HG02885 (cell line): Measurements from ENCODE around the gene SETD3.

Experiments
- ATAC-seq: cut with Tn5 transposase; IDR thresholded peaks from one replicate; pipeline ENCODE4 v1.9.1; 2021; ENCODE audit warnings: mild to moderate bottlenecking; ENCODE audit not compliant: unreplicated experiment, poor library complexity

The SETD3 gene

DNA sequence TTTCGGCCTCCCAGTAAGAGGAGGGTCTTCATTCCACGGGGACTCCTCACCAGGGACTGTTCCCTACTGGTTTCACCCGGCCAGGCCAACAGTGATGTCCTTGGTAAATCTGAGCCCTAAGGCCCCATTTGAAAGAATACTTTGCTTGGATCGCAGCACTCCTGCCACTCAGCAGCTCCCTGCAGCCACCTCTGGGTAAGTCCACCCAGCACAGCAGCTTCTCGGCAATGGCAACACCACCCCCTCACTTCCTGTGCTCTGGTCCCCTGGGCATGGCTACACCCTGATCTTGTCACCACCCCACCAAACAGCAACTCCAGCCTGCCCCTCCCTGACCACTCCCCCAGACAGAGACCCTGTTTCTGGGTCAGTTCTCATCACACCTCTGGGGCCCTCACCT is 100.3 kb downstream of the SETD3 start:
- ATAC-seq, result no peak

DNA sequence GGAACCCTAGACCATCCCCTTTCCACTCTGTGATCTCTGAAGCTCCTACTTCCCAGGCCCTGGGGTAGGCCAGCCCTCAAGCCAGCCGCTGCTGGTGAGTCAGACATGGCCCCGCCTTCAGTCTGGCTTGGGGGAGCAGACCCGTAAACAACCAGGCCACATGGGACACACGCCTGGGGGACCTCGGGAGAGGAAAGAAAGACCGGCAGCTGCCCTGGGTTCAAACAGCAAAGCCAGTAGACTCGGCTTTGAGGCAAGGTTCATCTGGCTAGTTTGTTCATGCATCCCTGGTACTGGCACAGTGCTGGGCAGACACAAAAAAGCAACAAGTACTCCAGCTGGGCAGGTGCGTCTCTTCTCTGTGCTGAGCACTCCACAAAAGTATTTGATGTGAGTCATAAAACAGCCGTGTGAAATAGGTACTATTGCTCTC is 101.9 kb downstream of the SETD3 start:
- ATAC-seq, result no peak

GRCh38 chr14:99377951-99378350 is 102.7 kb downstream of the SETD3 start:
- ATAC-seq, result no peak

- no peak for ATAC-seq
These were observed 105.7 kb downstream of the SETD3 start for GRCh38 chr14:99374964-99375363.

DNA sequence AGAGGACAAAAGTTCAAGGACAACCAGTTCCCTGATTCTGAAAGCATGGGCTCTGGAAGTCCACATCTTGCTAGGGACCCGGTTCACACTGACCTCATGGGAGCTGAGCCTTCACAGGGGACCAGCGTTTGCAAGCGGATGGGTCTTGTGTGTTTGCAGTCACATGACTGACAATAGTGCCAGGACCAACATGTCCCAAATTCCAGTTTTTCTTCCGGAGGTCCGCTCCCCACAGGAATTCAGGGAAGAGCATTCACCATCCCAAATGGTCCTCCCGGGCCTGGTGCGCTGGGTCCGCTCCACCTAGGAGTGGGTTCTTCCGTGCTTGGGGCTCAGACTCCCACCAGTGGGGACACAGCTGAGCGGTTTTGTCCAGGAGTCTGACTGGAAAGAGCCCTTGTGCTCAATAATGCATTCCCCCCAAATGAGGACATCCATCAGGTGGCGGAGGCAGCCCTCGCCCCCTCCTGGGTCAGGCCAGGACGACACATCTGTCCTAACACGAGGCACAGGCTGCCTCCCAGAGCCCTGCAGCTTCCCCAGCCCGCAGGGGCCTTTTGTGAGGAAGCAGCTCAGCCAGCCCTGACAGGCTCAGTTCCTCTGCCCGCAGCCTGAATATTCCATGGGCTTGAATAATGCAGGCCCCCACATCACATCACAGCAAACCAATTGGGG is 116.9 kb downstream of the SETD3 start:
- no peak for ATAC-seq

DNA sequence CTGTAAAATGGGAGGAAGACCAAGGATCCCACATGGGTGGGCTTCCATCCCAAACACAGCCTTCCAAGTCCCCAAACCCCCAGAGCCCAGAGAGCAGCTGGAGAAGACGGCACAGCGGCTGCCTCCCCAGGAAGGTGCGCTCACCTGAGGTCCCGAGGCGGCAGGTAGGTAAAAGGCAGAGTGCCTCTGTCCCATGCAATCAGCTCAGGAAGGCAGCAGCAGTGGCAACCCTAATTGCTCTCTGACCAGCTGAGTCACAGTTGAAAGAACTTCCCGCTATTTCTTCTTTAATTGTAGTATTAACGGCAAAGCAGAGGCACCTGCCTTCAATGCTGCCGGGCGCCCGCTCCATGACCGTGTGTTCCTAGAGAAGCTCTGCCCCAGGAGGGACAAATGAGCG is 117.6 kb downstream of the SETD3 start:
- no peak for ATAC-seq

- no peak for ATAC-seq
These were observed 119.0 kb downstream of the SETD3 start for GRCh38 chr14:99361596-99362215.

DNA sequence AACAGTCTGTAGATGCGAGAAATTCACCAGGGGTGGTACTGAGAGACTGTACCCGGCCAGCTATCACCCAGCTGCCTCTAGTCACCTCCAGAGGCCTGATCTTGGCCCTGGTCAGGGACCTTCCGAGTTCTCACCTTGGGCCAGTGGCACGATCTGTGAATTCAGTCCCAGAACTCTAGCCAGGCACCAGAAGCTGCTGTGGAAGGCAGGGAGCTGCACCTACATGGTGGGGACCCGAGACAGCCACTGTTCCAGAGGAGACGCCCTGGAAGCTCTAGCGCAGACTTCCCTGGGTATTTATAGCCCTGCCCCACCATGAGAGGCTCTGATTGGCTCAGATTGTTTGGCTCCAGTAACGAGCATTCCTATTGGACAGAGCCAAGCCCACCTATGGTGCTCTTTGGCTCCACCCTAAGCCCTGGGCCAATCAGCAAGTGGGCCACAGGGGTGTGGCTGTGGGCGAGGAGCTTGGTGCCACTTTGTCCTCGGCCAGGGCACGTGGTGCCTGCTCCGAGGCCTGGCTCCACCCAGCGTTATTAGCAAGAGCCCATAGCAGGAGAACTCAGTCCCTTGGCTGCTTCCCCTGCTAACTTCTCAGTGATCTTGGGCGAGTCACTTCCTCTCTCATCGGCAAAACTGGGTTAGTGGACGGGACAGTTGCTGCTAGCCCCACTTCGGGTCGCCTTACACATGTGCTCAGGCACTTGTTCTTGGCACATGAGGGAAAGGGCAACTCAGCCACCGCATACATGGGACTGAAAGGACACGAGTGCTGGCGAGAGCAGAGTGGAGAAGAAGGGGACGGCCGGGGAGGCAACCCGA is 119.7 kb downstream of the SETD3 start:
- ATAC-seq, result no peak

DNA sequence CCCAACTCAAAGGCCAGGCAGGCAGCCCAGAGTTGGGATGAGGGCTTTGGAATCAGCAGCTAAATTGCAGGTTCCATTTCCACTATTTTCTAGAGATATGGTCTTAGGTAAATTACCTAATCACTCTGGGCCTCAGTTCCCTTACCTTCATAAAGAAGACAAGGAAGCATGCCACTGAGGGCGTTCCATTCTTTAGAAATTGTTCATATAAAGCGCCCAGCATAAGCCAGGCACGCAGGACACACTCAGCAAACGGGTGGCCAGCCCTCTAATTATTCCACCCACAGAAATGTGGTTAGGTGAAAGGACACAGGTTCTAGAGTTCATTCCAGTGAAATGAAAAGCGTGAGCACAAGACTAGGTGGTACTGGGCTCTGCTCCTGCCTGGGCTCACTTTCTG is 120.8 kb downstream of the SETD3 start:
- no peak for ATAC-seq

DNA sequence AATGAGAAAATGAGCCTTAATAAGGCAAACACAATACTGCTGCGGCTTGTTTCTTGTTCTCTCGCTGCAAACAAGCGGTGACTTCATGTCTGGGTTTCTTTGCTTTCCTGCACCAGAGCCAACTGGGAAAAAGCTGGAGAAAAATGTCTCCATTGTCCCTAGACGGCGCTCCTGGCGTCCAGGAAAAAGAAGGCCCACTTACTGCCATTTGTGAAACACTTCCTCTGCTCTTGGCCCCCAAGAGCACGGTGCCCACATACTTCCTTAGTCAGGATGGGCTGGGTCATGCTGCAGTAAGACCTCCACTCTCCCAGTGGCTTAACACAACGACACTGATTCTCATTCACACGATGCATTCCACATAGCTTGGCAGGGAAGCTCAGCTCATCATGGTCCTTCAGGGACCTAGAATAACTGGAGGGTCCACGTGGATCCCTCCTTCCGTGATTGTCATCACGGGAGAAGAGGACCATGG is 122.7 kb downstream of the SETD3 start:
- ATAC-seq, result no peak

- ATAC-seq, result no peak
These were observed 123.3 kb downstream of the SETD3 start for GRCh38 chr14:99357151-99357915.

DNA sequence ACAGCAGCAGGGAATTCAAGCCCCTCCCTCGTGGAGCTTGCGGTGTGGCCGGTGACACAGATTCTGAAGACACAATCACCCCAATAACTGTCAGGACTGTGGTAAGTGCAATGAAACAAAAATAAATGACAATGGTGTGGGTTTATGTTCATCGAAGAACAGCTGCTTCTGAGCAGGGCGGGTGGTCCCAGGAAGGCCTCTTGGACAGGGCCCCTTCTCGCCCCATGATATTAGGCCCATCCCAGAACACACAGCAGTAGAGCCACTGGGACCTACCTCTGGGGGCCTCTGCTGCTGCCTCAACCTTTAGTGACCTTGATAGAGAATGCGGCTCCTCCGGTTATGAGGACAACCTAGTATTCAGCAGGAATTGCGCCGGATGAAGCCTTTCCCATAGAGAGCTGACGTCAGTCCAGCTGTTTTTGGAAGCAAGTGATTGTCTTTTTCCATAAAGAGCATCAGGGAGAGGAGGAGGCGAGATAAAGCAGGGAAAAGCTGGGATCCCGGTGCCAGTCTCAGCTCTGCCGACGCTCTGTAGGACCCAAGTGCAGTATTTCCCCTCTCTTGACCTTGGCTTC is 124.5 kb downstream of the SETD3 start:
- no peak for ATAC-seq

DNA sequence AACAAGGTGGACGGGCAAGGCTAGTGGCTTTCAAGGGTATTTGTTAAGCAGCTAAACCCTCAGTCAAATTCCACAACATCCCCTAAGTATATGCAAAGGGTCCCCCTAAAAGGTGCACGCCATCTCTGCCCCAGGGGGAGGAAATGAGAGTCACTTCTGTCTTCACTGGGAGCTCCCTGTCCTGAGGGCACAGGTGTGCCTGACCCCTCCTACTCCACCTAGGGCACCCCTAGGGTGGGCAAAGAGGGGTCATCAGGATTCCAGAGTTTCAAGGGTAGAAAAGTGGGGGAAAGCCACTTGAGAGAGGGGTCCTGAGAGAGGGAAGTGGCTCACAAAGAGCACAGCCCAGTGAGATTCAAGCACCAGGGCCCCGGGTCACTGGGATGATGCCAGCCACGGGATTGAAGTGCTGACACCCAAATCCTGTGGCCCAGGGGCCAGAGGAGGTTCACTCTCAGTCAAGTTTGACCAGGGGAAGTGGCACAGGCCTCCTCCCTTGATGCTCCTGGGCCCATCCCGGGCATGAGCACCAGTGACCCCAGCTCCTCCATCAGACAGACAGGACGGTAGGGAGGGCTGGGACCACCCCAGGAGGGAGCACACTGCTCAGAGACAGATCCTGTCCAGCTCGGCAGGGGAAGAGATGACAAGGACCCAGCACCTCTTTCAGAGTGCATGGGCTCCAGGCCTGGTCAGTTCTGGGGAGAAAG is 126.3 kb downstream of the SETD3 start:
- no peak for ATAC-seq

DNA sequence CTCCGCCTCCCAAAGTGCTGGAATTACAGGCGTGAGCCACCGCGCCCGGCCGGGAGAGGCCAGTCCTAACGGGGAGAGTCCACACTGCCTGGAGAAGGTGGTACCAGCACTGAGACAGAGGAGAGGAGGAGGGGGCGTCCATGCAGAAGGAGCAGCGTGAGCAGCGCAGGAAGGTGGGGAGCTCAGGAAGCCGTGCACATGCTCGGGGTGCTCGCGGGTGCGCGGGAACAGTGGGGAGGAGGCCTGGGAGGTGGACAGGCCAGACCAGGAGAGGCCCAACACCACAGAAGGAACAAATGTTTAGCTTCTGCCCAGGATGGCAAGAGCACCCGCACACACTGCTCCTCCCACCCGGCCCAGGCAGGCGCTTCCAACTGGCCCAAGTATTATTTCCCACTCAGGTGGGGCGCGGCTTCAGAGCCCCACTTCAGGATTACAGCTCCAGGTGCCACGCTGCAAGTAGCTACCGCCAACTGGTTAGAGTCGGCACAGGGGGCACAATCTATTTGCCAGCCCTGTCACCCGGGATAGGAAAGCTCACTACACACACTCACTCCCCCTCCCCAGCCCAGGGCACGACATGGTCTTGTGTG is 127.9 kb downstream of the SETD3 start:
- ATAC-seq, result no peak

GRCh38 chr14:99351166-99352007 is 129.3 kb downstream of the SETD3 start:
- ATAC-seq, result no peak

DNA sequence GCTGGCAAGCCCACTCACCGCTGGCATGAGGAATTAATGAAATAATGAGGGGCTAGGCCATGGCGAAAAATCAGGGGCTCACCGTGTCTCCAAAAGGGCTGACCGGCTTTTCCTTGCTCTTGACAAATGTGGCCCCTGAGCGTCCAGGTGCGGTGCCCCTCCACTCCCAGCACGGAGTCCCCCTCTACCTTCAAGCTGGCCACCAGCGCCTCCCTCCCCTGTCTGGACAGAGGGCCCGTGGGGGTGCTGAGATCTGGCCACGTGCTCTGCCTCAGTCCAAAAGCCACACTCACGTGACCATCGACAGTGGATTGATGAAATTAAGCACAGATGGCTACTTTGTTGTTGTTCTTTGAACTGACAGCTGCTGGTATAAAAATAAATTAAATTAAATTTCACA is 129.9 kb downstream of the SETD3 start:
- ATAC-seq, result no peak

- no peak for ATAC-seq
These were observed 130.8 kb downstream of the SETD3 start for GRCh38 chr14:99349721-99350495.
